Retina (tissue), 1 donor: ENCODE results near the gene ADORA1.

Experiments used
- DNase-seq: peaks from one replicate; pipeline ENCODE4 v3.0.0-alpha.2; 2016

The ADORA1 gene

GRCh38 chr1:203143641-203144040, 16.1 kb downstream of the ADORA1 start:
- DNase-seq, result no peak

- DNase-seq, result no peak
Measured at GRCh38 chr1:203144661-203145060, 17.1 kb downstream of the ADORA1 start.

DNA sequence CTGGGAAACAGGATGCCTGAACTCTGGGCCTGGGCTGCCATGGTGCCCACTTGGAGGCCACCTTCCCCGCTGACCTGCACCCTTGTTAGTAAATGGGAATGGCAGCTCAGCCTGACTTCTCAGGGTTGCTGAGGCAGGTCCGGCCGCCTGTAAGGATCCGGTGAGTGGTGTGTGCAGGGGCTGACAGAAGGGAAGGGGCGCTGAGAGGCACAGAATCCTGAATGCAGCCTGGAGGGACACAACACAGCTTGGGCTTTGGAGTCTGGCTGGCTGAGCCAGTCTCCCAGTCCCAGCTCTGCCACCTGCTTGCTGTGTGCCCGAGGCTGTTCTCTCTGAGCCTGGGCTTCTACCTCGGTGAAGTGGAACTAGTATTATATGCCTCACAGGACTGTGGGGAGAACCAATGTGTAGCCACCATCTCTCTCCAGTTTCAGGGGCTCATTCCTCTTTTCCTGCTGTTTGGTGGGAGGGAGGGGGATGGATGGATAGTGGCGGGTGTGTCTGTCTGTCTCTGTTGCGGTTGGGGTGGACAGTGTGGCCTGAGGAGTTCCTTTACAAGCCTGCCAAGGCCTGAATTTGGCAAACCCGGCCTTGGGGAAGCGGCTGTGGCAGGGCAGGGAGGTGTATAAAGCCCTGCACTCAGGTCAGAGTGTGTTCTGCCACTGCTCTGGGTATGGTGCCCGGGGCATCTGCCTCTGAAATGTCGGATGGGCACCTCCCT, 18.0 kb downstream of the ADORA1 start:
- DNase-seq, result no peak

DNA sequence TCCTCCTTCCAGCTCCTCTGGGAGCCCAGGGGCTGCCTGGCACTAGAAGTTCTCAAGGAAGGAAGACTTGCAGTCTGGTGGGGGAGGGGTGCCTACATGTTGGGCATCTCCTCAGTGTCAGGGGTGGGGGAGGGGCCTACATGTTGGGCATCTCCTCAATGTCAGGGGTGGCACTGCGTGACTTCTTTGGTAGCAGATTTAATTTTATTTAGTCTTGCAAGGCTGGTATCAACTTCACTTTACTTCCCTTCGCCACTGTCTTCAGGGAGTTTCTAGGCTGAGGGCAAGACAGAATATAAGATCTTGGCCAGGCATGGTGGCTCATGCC, 18.5 kb downstream of the ADORA1 start:
- DNase-seq, result no peak

DNA sequence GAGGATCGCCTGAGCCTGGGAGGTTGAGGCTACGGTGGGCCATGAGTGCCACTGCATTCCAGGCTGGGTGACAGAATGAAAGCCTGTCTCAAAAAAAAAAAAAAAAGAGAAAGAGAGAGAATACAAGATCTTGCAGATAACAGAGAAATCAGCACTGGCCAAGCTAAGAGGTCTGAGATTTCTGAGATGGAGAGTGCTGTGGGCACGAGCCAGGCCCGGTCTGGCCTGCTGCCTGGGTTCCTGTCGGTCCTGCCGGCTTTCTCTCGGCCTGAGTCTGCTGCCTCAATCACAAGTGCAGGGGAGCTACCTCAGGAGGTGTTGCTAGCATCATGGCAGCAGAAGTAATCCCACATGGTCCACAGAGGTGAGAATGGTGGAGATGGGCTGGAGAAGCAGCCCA, 19.0 kb downstream of the ADORA1 start:
- DNase-seq, result no peak

GRCh38 chr1:203147376-203147775, 19.9 kb downstream of the ADORA1 start:
- DNase-seq, result no peak

- no peak for DNase-seq
Measured at GRCh38 chr1:203148127-203148526, 20.6 kb downstream of the ADORA1 start.

GRCh38 chr1:203148579-203148978, 21.1 kb downstream of the ADORA1 start:
- no peak for DNase-seq

DNA sequence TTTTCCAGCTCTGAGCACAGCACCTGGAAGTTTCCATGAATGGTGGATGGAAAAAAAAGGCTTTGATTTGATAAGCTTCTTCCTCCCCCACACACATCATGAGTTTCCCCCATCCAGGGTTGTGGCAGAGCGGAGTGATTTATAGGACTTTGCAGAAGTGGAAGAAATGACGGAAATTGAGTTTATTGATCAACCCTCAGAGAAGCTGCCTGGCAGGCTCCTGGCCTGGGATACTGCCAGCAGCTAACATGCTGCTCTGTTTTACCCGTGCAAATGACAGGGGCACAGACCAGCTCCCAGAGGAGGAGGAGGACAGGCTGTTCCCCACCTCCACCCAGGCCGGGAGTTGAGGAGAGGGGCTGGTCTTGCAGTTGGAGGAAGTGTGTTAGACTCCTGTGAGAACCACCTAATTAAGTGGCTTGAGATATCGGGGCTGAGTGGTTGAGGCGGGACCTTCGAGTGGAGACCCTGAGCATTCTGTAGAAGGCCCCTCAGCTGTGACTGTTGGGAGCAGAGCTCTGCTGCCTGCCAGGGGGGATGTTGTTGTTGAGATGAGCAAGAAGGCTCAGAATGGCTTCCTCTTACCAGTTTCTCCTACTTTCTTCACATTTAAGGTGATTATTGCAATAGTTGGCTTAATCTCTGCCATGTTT, 21.8 kb downstream of the ADORA1 start:
- peak; percentile 68 for DNase-seq

DNA sequence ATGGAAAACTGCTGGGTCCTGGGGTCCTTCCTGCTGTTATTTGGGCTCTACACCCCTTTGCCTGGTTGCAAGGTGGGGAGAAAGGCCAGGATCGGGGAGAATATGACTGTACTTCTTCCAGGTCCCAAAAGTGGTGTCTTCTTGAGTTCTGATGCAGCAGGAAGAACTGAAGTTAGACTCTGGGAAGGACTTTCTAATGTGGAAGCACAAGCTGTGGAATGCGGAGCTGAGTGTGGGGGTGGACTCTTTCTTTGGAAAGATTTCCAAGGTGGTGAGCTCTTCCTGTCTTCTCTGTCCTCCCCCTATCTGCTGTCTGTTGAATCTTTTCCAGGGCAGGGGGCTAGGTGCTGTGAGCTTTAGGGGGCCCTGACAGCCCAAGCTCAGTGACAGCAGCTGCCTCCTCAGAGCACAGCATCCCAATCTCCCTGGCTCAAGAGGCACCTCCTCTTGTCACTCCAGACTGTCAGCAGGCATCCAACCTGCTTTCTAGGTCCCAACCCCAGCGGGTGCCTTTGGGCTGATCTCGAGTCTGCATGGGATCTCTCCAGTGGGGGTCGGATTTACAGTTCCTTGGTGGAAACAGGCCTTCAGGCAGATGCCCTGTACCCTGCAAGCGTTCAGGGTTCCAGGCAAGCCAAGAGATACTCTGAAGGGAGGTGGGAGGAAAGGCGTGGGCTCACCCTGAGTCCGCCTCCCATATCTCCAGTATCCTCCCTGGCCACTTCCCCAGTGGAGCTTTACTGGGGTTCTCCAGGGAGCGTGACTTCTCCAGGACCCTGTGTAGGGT, 23.2 kb downstream of the ADORA1 start:
- DNase-seq, result no peak

- DNase-seq, result no peak
Measured at GRCh38 chr1:203151362-203152157, 24.0 kb downstream of the ADORA1 start.

- peak; percentile 75 for DNase-seq
Measured at GRCh38 chr1:203152158-203153034, 24.9 kb downstream of the ADORA1 start.

DNA sequence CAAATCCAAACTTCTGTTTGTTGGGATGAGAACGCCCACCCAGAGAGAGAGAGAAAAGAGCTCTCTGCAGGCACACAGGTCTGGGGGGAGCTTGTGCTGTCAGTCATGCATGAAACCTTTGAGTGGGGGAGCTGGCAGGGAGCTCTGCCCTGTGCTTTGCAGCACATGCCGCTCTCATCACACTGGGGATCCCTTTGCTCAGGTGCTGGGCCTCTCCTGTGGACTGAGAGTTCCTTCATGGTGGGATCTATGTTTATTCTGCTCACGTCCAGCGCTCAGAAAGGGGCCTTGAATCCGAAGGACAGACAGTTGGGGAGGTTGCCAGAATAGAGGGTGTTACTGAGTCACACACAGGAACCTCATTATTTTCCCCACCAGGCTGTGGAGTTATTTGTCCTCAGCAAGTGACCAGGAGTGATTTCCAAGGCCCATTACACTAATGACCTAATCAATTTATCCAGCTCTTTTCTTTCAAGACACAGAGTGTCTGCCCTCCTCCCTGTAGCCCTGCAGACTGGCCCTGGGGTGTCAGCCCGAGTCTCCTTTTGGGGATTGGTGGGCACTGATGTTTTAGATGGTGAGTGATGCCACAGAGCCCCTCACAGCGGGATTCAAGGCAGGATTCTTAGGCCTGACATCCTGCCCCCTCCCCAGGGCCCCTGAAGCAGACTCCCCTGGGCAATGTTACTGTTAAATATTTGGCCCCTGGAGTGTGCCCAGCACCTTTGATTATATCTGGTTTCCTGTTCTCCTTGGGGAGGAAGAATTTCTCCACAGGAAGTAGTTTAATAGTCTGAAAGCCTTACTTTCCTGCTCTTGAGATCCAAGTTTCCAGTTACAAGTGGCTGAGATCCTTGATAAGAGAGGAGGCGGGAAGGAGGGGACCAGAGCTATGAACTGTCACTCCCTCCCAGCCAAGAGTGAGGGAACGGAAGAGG, 25.8 kb downstream of the ADORA1 start:
- DNase-seq, result peak; percentile 77

GRCh38 chr1:203153989-203154821, 26.7 kb downstream of the ADORA1 start:
- DNase-seq, result no peak

DNA sequence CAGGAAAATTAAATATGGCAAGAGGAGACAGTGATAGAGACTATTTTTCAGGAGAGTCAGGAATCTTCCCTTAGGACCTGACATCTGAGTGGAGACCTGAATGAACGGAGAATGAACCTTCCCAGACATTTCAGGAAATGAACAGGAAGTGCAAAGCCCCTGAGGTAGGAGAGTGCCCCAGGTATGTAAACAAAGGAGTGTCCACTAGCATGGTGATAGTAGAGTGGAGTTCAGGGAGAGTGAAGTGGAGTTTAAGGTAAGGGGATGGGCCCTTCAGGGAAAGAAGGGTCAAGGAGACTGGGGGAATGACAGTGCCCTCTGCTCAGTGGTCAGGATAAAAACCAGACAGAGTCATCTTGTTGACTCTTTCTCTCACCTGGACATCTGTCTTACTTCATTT, 28.8 kb downstream of the ADORA1 start:
- DNase-seq, result no peak

GRCh38 chr1:203158423-203158822, 30.9 kb downstream of the ADORA1 start:
- no peak for DNase-seq

GRCh38 chr1:203158960-203159665, 31.6 kb downstream of the ADORA1 start:
- no peak for DNase-seq

GRCh38 chr1:203159844-203160243, 32.3 kb downstream of the ADORA1 start:
- DNase-seq, result no peak

GRCh38 chr1:203161175-203161574, 33.6 kb downstream of the ADORA1 start:
- no peak for DNase-seq
